ENCODE results near the gene RPTOR.

DNA sequence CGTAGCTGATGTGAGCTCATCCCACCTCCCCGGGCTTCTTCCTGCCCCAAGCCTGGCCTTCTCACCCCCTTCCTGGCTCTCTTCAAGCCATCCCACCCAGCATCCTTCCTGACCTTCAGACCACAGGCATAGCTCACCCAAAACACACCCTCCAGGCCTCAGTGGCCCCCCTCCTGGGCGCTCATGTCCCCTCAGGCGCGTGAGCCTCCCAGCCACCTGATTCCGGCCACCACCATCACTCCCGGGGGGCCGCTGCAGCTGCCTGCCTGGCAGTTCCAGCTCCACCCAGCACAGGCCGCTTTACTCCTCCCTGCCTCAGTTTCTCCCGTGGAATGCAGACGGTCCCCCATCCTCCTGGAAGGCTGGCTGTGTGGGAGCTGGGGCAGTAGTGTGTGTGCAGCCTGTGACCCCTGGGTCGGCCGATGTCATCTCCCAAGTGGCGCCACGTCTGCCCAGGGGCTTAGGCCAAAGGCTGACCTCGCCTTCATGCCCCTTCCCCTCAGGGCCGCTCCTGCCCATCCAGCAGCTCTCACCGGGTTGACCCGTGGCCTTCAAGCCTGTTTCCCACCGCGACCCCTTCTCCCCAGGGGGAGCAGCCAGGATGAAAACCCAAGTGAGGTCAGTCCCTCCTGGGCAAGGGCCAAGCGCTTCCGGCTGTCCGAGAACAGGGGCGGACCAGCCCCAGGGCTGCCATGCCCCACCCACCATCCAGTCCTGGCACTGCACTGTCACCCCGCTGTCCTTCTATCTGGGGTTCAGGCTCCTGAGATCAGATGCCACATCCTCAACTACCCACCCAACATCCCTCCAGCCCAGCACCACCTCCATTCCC, 435.1 kb downstream of the RPTOR start:
- TF ChIP-seq, protein P1, sequence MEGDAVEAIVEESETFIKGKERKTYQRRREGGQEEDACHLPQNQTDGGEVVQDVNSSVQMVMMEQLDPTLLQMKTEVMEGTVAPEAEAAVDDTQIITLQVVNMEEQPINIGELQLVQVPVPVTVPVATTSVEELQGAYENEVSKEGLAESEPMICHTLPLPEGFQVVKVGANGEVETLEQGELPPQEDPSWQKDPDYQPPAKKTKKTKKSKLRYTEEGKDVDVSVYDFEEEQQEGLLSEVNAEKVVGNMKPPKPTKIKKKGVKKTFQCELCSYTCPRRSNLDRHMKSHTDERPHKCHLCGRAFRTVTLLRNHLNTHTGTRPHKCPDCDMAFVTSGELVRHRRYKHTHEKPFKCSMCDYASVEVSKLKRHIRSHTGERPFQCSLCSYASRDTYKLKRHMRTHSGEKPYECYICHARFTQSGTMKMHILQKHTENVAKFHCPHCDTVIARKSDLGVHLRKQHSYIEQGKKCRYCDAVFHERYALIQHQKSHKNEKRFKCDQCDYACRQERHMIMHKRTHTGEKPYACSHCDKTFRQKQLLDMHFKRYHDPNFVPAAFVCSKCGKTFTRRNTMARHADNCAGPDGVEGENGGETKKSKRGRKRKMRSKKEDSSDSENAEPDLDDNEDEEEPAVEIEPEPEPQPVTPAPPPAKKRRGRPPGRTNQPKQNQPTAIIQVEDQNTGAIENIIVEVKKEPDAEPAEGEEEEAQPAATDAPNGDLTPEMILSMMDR (IDR thresholded peaks at IDR 0.05; ENCODE audit: low read depth, low read length) = no peak
- no peak for TF ChIP-seq EZH2phosphoT487 (IDR thresholded peaks at IDR 0.05; ENCODE audit: low read depth)
